HG03439 (cell line): ENCODE results near the gene ANKRD20A1.
"Not testable (repeated sequence)": the region's sequence is repeated elsewhere in the genome, so short reads cannot be mapped to it uniquely, and the experiment has no call there.

Experiments
- ATAC-seq: cut with Tn5 transposase; IDR thresholded peaks from one replicate; pipeline ENCODE4 v1.9.1; 2021; ENCODE audit warnings: mild to moderate bottlenecking, moderate library complexity; ENCODE audit not compliant: unreplicated experiment

ANKRD20A1 gene

GRCh38 chr9:67858871-67859270, at the start of gene ANKRD20A1:
ANKRD20A1 (plus strand) TSS chr9:67858931; CDS start chr9:67859427, 496 bp downstream.
- not testable (repeated sequence) for ATAC-seq

- not testable (repeated sequence) for ATAC-seq
Measured at GRCh38 chr9:67832088-67832487, 26.6 kb upstream of the ANKRD20A1 start.
